ENCODE measurements around the gene PTMS. TPM values are rescaled to one million over a fixed set of nuclear protein-coding genes. Genes with fewer than 3 reads are reported as not detected.

The PTMS gene
- total and polyA plus RNA-seq, 2 donors (not counting 3 experiments of a cell fraction or from before 2014, with no cell fraction given): 555 to 661 TPM

GRCh38 chr12:6716874-6717437 is 49.2 kb upstream of the PTMS start:
- Histone ChIP-seq H3K9me1 (replicated peaks; ENCODE audit: control insufficient read depth, extremely low read depth, insufficient read depth, low read length) (no peaks in the 10 kb centered on the region), H3K9ac (replicated peaks; ENCODE audit: extremely low read depth, insufficient read depth, low read length) (no peak overlapping the region), H3K27ac (ENCODE audit: insufficient read depth, low read depth, low read length) (no peak overlapping the region), H3K4me2 (ENCODE audit: insufficient read depth, low read length) (no peak overlapping the region), H3K4me1 (ENCODE audit: control insufficient read depth, extremely low read depth, insufficient read depth, low read length) (no peaks in the 10 kb centered on the region), H3K27me3 (ENCODE audit: control insufficient read depth in 2 of 2, insufficient read depth in 2 of 2, low read length in 2 of 2) (no peaks in the 10 kb centered on the region), H3K36me3 (ENCODE audit: control insufficient read depth in 2 of 2, extremely low read depth in 1 of 2, insufficient read depth in 2 of 2, low read length in 2 of 2) (no peaks in the 10 kb centered on the region), H3K9me3 (replicated peaks; ENCODE audit: control insufficient read depth, insufficient read depth, low read length) (no peaks in the 10 kb centered on the region), H3K79me2 (ENCODE audit: control insufficient read depth, insufficient read depth, low read length) (no peaks in the 10 kb centered on the region), H3K4me3 (replicated peaks in 1 of 3; ENCODE audit: insufficient read depth in 1 of 3, low read depth in 1 of 3, low read length in 3 of 3) (no peak overlapping the region), H2AFZ (ENCODE audit: low read depth, low read length) (no peak overlapping the region), H4K20me1 (replicated peaks; ENCODE audit: control insufficient read depth, extremely low read depth, insufficient read depth, low read length) (no peaks in the 10 kb centered on the region)
- ChIA-PET CTCF (interaction anchor here (0.7 kb wide), 1 partner anchor 163 kb away, joined by 3 read pairs; no protein-coding TSS in a partner anchor), POLR2A (no interaction called here)
- BruUV-seq (replicated peaks): TSS peak; percentile 62
- FAIRE-seq (no peak), DNase-seq (ENCODE audit: low read depth, low spot score) (no peak)
- intact Hi-C loops (cut with micrococcal nuclease): no loop called here
- TF ChIP-seq CTCF (IDR thresholded peaks at IDR 0.05; ENCODE audit: extremely low read depth in 1 of 2, insufficient read depth in 1 of 2, low read depth in 1 of 2, low read length in 2 of 2) (no peak), JUN (IDR thresholded peaks at IDR 0.05; ENCODE audit: borderline replicate concordance, insufficient read depth, insufficient read length, low read depth) (no peak), MAX (IDR thresholded peaks at IDR 0.05; ENCODE audit: insufficient read depth, insufficient read length) (no peak), EZH2 (IDR thresholded peaks at IDR 0.05; ENCODE audit: borderline replicate concordance, low read depth, low read length, severe bottlenecking) (no peak), GATA2 (IDR thresholded peaks at IDR 0.05; ENCODE audit: insufficient read depth, insufficient read length, low read depth, low read length) (no peak), POLR2AphosphoS5 (IDR thresholded peaks at IDR 0.05; ENCODE audit: insufficient read depth, low read depth, low read length) (no peak), MYC (IDR thresholded peaks at IDR 0.05; ENCODE audit: low read depth, low read length) (no peak), FOS (IDR thresholded peaks at IDR 0.05; ENCODE audit: borderline replicate concordance, insufficient read depth, low read length) (no peak), POLR2A (IDR thresholded peaks at IDR 0.05; ENCODE audit: low read depth, low read length) (no peak)
- dilution Hi-C loops (cut with MboI; ENCODE audit: extremely low pct_ligation_motif_present, low sequenced_read_pairs): no loop called here
